HL-60 (cell line): ENCODE results near the gene ORAI3.

Source experiments
- GABPA ChIP-seq: IDR thresholded peaks from 2 replicates; pipeline ENCODE4 v1.6.1; 2012; ENCODE audit warnings: low read depth
- POLR2AphosphoS5 ChIP-seq: IDR thresholded peaks from 2 replicates; pipeline ENCODE4 v1.6.1; 2012; ENCODE audit warnings: low read depth
- SPI1 ChIP-seq: IDR thresholded peaks from 2 replicates; pipeline ENCODE4 v1.6.1; 2012; ENCODE audit warnings: low read depth, mild to moderate bottlenecking, borderline replicate concordance
- TF ChIP-seq, protein P1 (sequence below): IDR thresholded peaks from one replicate; pipeline ENCODE4 v1.5.1; 2011; ENCODE audit warnings: low read length, control low read depth, inconsistent platforms; ENCODE audit not compliant: insufficient read depth
- TF ChIP-seq, protein P2 (sequence below): IDR thresholded peaks from 2 replicates; pipeline ENCODE4 v1.6.1; 2012; ENCODE audit warnings: low read depth; ENCODE audit not compliant: insufficient replicate concordance

DNA sequence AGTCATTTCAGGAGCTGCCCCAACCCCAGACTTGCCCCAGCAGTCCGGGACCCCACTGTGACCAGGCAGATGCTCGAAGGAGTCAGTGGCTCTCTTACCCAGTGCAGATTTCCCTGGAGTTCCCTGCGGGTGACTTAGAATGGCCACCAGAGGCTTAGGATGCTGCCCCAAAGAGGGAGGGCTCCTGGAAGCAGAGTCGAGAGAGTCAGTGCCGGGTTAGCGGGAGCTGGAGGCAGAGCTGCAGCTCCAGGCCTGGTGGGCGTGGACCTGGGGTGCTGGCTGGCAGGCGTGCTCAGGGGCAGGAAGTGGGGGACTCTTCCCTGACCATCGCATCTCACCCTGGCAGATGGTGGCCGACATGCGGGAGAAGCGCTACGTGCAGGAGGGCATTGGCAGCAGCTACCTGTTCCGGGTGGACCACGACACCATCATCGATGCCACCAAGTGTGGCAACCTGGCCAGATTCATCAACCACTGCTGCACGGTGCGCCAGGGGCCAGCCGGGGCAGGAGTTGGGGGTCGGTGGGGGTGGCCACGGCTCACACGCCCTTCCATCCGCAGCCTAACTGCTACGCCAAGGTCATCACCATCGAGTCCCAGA lies 34.5 kb downstream of the ORAI3 start:
- TF ChIP-seq, protein P1, sequence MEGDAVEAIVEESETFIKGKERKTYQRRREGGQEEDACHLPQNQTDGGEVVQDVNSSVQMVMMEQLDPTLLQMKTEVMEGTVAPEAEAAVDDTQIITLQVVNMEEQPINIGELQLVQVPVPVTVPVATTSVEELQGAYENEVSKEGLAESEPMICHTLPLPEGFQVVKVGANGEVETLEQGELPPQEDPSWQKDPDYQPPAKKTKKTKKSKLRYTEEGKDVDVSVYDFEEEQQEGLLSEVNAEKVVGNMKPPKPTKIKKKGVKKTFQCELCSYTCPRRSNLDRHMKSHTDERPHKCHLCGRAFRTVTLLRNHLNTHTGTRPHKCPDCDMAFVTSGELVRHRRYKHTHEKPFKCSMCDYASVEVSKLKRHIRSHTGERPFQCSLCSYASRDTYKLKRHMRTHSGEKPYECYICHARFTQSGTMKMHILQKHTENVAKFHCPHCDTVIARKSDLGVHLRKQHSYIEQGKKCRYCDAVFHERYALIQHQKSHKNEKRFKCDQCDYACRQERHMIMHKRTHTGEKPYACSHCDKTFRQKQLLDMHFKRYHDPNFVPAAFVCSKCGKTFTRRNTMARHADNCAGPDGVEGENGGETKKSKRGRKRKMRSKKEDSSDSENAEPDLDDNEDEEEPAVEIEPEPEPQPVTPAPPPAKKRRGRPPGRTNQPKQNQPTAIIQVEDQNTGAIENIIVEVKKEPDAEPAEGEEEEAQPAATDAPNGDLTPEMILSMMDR: no peak
- no peak for TF ChIP-seq POLR2AphosphoS5
- TF ChIP-seq, protein P2, sequence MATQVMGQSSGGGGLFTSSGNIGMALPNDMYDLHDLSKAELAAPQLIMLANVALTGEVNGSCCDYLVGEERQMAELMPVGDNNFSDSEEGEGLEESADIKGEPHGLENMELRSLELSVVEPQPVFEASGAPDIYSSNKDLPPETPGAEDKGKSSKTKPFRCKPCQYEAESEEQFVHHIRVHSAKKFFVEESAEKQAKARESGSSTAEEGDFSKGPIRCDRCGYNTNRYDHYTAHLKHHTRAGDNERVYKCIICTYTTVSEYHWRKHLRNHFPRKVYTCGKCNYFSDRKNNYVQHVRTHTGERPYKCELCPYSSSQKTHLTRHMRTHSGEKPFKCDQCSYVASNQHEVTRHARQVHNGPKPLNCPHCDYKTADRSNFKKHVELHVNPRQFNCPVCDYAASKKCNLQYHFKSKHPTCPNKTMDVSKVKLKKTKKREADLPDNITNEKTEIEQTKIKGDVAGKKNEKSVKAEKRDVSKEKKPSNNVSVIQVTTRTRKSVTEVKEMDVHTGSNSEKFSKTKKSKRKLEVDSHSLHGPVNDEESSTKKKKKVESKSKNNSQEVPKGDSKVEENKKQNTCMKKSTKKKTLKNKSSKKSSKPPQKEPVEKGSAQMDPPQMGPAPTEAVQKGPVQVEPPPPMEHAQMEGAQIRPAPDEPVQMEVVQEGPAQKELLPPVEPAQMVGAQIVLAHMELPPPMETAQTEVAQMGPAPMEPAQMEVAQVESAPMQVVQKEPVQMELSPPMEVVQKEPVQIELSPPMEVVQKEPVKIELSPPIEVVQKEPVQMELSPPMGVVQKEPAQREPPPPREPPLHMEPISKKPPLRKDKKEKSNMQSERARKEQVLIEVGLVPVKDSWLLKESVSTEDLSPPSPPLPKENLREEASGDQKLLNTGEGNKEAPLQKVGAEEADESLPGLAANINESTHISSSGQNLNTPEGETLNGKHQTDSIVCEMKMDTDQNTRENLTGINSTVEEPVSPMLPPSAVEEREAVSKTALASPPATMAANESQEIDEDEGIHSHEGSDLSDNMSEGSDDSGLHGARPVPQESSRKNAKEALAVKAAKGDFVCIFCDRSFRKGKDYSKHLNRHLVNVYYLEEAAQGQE: no peak
- TF ChIP-seq GABPA: no peak
- TF ChIP-seq SPI1: no peak
